ENCODE measurements around the gene ZNF512B.
A peak's percentile ranks its signal among the peaks of the same experiment; 100 is the strongest.

The ZNF512B gene

GRCh38 chr20:63957690-63958441 lies 11.9 kb downstream of the ZNF512B start:
- no peak overlapping the region for H3K27ac Mint-ChIP-seq (ENCODE audit: low read depth)
- H3K27me3 Mint-ChIP-seq, result no peaks in the 10 kb centered on the region
- no peak for ATAC-seq (replicated peaks; ENCODE audit: extremely low read depth, poor library complexity, severe bottlenecking)
- H3K4me1 Mint-ChIP-seq, result peaks cover 30% of the 10 kb centered on the region
- peaks cover 20% of the 10 kb centered on the region for H3K36me3 Mint-ChIP-seq (ENCODE audit: insufficient read depth)
- peak overlapping the region; percentile 25 for H3K4me3 Mint-ChIP-seq
- no peak for DNase-seq (ENCODE audit: low spot score in 2 of 2)
- H3K9me3 Mint-ChIP-seq, result no peaks in the 10 kb centered on the region

GRCh38 chr20:63957004-63957689 lies 12.6 kb downstream of the ZNF512B start:
- Mint-ChIP-seq H3K27ac (ENCODE audit: low read depth) (no peak overlapping the region), H3K4me3 (peak overlapping the region; percentile 77), H3K4me1 (peaks cover 35% of the 10 kb centered on the region), H3K36me3 (ENCODE audit: insufficient read depth) (peaks cover 25% of the 10 kb centered on the region), H3K27me3 (no peaks in the 10 kb centered on the region), H3K9me3 (no peaks in the 10 kb centered on the region)
- ATAC-seq (replicated peaks; ENCODE audit: extremely low read depth, poor library complexity, severe bottlenecking), result peak; percentile 39
- DNase-seq (ENCODE audit: low spot score in 2 of 2), result no peak

GRCh38 chr20:63956664-63957003 lies 13.1 kb downstream of the ZNF512B start:
- no peak for DNase-seq (ENCODE audit: low spot score in 2 of 2)
- Mint-ChIP-seq H3K4me3 (peak overlapping the region; percentile 77), H3K27me3 (no peaks in the 10 kb centered on the region), H3K4me1 (peaks cover 35% of the 10 kb centered on the region), H3K27ac (ENCODE audit: low read depth) (peak overlapping the region; percentile 51), H3K9me3 (no peaks in the 10 kb centered on the region), H3K36me3 (ENCODE audit: insufficient read depth) (peaks cover 26% of the 10 kb centered on the region)
- peak; percentile 10 for ATAC-seq (replicated peaks; ENCODE audit: extremely low read depth, poor library complexity, severe bottlenecking)

GRCh38 chr20:63955827-63956663 lies 13.7 kb downstream of the ZNF512B start, which contains the start of gene UCKL1:
Gene UCKL1, minus strand, starts transcription at chr20:63956416. Its CDS starts 44 bp downstream, at chr20:63956372.
- Mint-ChIP-seq H3K4me1 (peaks cover 35% of the 10 kb centered on the region), H3K36me3 (ENCODE audit: insufficient read depth) (peaks cover 26% of the 10 kb centered on the region), H3K27ac (ENCODE audit: low read depth) (peak within 1 kb of the TSS; percentile 51), H3K9me3 (no peaks in the 10 kb centered on the region), H3K4me3 (peak within 1 kb of the TSS; percentile 77), H3K27me3 (no peaks in the 10 kb centered on the region)
- DNase-seq (ENCODE audit: low spot score in 2 of 2) (peak; percentile 77 to 86), ATAC-seq (replicated peaks; ENCODE audit: extremely low read depth, poor library complexity, severe bottlenecking) (peak; percentile 86)

GRCh38 chr20:63955281-63955826 lies 14.4 kb downstream of the ZNF512B start:
- DNase-seq (ENCODE audit: low spot score in 2 of 2) (no peak), ATAC-seq (replicated peaks; ENCODE audit: extremely low read depth, poor library complexity, severe bottlenecking) (no peak)
- H3K4me3 Mint-ChIP-seq, result peak overlapping the region; percentile 77
- H3K27me3 Mint-ChIP-seq, result no peaks in the 10 kb centered on the region
- H3K9me3 Mint-ChIP-seq, result no peaks in the 10 kb centered on the region
- H3K4me1 Mint-ChIP-seq, result peaks cover 35% of the 10 kb centered on the region
- no peak overlapping the region for H3K27ac Mint-ChIP-seq (ENCODE audit: low read depth)
- H3K36me3 Mint-ChIP-seq (ENCODE audit: insufficient read depth), result peaks cover 26% of the 10 kb centered on the region

- ATAC-seq (replicated peaks; ENCODE audit: extremely low read depth, poor library complexity, severe bottlenecking) (no peak), DNase-seq (ENCODE audit: low spot score in 2 of 2) (no peak)
- no peaks in the 10 kb centered on the region for H3K27me3 Mint-ChIP-seq
- peak overlapping the region; percentile 85 for H3K27ac Mint-ChIP-seq (ENCODE audit: low read depth)
- H3K36me3 Mint-ChIP-seq (ENCODE audit: insufficient read depth), result peaks cover 28% of the 10 kb centered on the region
- H3K9me3 Mint-ChIP-seq, result no peaks in the 10 kb centered on the region
- H3K4me1 Mint-ChIP-seq, result peaks cover 47% of the 10 kb centered on the region
- H3K4me3 Mint-ChIP-seq, result peak overlapping the region; percentile 77
Observed at GRCh38 chr20:63953764-63954429, 15.8 kb downstream of the ZNF512B start.

GRCh38 chr20:63952769-63953168 lies 17.0 kb downstream of the ZNF512B start:
- no peaks in the 10 kb centered on the region for H3K27me3 Mint-ChIP-seq
- H3K4me1 Mint-ChIP-seq, result peaks cover 58% of the 10 kb centered on the region
- H3K36me3 Mint-ChIP-seq (ENCODE audit: insufficient read depth), result peaks cover 34% of the 10 kb centered on the region
- DNase-seq (ENCODE audit: low spot score in 2 of 2) (no peak), ATAC-seq (replicated peaks; ENCODE audit: extremely low read depth, poor library complexity, severe bottlenecking) (no peak)
- no peak overlapping the region for H3K27ac Mint-ChIP-seq (ENCODE audit: low read depth)
- no peaks in the 10 kb centered on the region for H3K9me3 Mint-ChIP-seq
- peak overlapping the region; percentile 77 for H3K4me3 Mint-ChIP-seq

GRCh38 chr20:63952210-63952535 lies 17.6 kb downstream of the ZNF512B start:
- DNase-seq (ENCODE audit: low spot score in 2 of 2) (no peak), ATAC-seq (replicated peaks; ENCODE audit: extremely low read depth, poor library complexity, severe bottlenecking) (no peak)
- Mint-ChIP-seq H3K27ac (ENCODE audit: low read depth) (no peak overlapping the region), H3K4me1 (peaks cover 61% of the 10 kb centered on the region), H3K36me3 (ENCODE audit: insufficient read depth) (peaks cover 34% of the 10 kb centered on the region), H3K27me3 (no peaks in the 10 kb centered on the region), H3K9me3 (no peaks in the 10 kb centered on the region), H3K4me3 (no peak overlapping the region)

GRCh38 chr20:63951398-63952209 lies 18.1 kb downstream of the ZNF512B start:
- peaks cover 32% of the 10 kb centered on the region for H3K36me3 Mint-ChIP-seq (ENCODE audit: insufficient read depth)
- H3K4me3 Mint-ChIP-seq, result no peak overlapping the region
- no peaks in the 10 kb centered on the region for H3K27me3 Mint-ChIP-seq
- no peak for DNase-seq (ENCODE audit: low spot score in 2 of 2)
- H3K27ac Mint-ChIP-seq (ENCODE audit: low read depth), result no peak overlapping the region
- ATAC-seq (replicated peaks; ENCODE audit: extremely low read depth, poor library complexity, severe bottlenecking), result no peak
- H3K9me3 Mint-ChIP-seq, result no peaks in the 10 kb centered on the region
- H3K4me1 Mint-ChIP-seq, result peaks cover 64% of the 10 kb centered on the region

GRCh38 chr20:63950701-63951397 lies 18.9 kb downstream of the ZNF512B start:
- peaks cover 30% of the 10 kb centered on the region for H3K36me3 Mint-ChIP-seq (ENCODE audit: insufficient read depth)
- H3K9me3 Mint-ChIP-seq, result no peaks in the 10 kb centered on the region
- no peak overlapping the region for H3K4me3 Mint-ChIP-seq
- no peaks in the 10 kb centered on the region for H3K27me3 Mint-ChIP-seq
- no peak for DNase-seq (ENCODE audit: low spot score in 2 of 2)
- peak overlapping the region; percentile 98 for H3K27ac Mint-ChIP-seq (ENCODE audit: low read depth)
- no peak for ATAC-seq (replicated peaks; ENCODE audit: extremely low read depth, poor library complexity, severe bottlenecking)
- peaks cover 65% of the 10 kb centered on the region for H3K4me1 Mint-ChIP-seq
